GM12878 (cell line): ENCODE data around the gene EEF1AKMT3.

Source experiments
- DPF2 ChIP-seq: fragments of 450-650 bp; IDR thresholded peaks from 2 replicates; pipeline ENCODE4 v1.6.1; 2017; ENCODE audit warnings: mild to moderate bottlenecking
- EZH2 ChIP-seq: IDR thresholded peaks from 2 replicates; pipeline ENCODE4 v1.6.1; 2012; ENCODE audit warnings: low read depth, mild to moderate bottlenecking, control low read depth, inconsistent platforms, low read length, borderline replicate concordance; ENCODE audit not compliant: control insufficient read depth
- FOXK2 ChIP-seq: fragments of 450-650 bp; IDR thresholded peaks from 2 replicates; pipeline ENCODE4 v1.6.1; 2017; ENCODE audit warnings: mild to moderate bottlenecking, moderate library complexity
- NFYB ChIP-seq: IDR thresholded peaks from 2 replicates; pipeline ENCODE4 v1.6.1; 2011; ENCODE audit warnings: low read depth, mild to moderate bottlenecking, low read length, improper control_type of control experiment, moderate library complexity; ENCODE audit not compliant: insufficient read depth
- POLR2A ChIP-seq: IDR thresholded peaks from 2 replicates; pipeline ENCODE4 v1.6.1; 2011; ENCODE audit warnings: low read depth, mild to moderate bottlenecking, low read length
- ZNF274 ChIP-seq: IDR thresholded peaks from one replicate; pipeline ENCODE4 v1.8.0; 2011; ENCODE audit not compliant: insufficient read length, insufficient read depth
- TF ChIP-seq, protein P1 (sequence below): fragments of 450-650 bp; formaldehyde crosslinking; IDR thresholded peaks from 2 replicates; pipeline ENCODE4 v1.4.0; 2022; ENCODE audit warnings: mild to moderate bottlenecking, moderate library complexity
- TF ChIP-seq, protein P2 (sequence below), 3 experiments: IDR thresholded peaks in 2 of 3; conservative IDR thresholded peaks in 1 of 3; 2 replicates each; pipeline ENCODE4 v1.5.1; 2011; ENCODE audit warnings: low read depth in 3 of 3, low read length in 3 of 3, mild to moderate bottlenecking in 3 of 3, control low read depth in 2 of 3, moderate library complexity in 2 of 3, inconsistent platforms in 1 of 3, mixed read lengths in 1 of 3; ENCODE audit not compliant: control insufficient read depth in 2 of 3, insufficient read depth in 1 of 3; ENCODE audit errors: extremely low read depth in 1 of 3
- TF ChIP-seq, protein P3 (sequence below): IDR thresholded peaks from 2 replicates; pipeline ENCODE4 v1.6.1; 2012; ENCODE audit warnings: low read depth, low read length, improper control_type of control experiment

DNA sequence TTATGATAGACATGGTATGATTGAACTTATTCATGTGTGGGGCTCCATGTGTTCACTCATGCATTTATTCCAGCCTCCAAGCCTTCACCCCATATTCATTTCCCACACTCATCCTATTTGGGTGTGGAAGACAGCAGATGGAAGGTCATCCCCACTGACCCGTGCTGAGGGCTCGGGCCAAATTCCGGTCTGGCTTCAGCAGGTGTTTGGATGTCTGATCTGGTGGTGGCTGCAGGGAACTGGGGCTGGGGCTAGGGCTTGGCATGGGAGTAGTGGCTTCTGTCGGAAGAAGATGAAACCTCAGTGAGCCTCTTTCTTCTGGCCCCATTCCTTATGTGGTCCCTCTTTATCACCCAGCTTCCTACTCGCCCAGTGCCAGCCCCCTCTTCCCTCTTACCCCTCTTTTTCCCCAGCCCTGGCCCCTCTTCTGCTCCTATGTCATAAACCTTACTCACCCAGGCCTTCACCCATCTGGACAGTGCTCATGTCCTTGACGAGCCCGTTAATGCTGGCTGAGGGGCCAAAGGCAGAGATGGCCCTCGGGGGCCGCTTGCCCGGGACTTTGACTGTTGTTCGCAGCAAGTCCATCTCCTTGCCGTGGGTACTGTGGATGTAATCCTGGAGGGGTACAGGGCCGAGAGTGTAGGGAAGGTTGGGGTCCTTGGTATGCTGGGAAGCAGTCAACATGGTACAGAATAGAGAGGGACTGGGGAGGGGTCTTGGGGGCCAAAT, 41.9 kb upstream of the EEF1AKMT3 start:
- TF ChIP-seq, protein P1, sequence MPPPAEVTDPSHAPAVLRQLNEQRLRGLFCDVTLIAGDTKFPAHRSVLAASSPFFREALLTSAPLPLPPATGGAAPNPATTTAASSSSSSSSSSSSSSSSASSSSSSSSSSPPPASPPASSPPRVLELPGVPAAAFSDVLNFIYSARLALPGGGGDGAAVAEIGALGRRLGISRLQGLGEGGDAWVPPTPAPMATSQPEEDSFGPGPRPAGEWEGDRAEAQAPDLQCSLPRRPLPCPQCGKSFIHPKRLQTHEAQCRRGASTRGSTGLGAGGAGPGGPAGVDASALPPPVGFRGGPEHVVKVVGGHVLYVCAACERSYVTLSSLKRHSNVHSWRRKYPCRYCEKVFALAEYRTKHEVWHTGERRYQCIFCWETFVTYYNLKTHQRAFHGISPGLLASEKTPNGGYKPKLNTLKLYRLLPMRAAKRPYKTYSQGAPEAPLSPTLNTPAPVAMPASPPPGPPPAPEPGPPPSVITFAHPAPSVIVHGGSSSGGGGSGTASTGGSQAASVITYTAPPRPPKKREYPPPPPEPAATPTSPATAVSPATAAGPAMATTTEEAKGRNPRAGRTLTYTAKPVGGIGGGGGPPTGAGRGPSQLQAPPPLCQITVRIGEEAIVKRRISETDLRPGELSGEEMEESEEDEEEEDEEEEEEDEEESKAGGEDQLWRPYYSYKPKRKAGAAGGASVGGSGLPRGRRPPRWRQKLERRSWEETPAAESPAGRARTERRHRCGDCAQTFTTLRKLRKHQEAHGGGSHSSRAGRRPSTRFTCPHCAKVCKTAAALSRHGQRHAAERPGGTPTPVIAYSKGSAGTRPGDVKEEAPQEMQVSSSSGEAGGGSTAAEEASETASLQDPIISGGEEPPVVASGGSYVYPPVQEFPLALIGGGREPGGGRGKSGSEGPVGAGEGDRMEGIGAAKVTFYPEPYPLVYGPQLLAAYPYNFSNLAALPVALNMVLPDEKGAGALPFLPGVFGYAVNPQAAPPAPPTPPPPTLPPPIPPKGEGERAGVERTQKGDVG (CRISPR knock-in tag): no peak
- no peak for TF ChIP-seq POLR2A
- TF ChIP-seq NFYB: no peak
- no peak for TF ChIP-seq EZH2
- TF ChIP-seq DPF2: no peak
- TF ChIP-seq, protein P2, sequence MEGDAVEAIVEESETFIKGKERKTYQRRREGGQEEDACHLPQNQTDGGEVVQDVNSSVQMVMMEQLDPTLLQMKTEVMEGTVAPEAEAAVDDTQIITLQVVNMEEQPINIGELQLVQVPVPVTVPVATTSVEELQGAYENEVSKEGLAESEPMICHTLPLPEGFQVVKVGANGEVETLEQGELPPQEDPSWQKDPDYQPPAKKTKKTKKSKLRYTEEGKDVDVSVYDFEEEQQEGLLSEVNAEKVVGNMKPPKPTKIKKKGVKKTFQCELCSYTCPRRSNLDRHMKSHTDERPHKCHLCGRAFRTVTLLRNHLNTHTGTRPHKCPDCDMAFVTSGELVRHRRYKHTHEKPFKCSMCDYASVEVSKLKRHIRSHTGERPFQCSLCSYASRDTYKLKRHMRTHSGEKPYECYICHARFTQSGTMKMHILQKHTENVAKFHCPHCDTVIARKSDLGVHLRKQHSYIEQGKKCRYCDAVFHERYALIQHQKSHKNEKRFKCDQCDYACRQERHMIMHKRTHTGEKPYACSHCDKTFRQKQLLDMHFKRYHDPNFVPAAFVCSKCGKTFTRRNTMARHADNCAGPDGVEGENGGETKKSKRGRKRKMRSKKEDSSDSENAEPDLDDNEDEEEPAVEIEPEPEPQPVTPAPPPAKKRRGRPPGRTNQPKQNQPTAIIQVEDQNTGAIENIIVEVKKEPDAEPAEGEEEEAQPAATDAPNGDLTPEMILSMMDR (IDR thresholded peaks at IDR 0.05 in 2 of 3, conservative IDR thresholded peaks at IDR 0.05 in 1 of 3; ENCODE audit: control insufficient read depth in 2 of 3, extremely low read depth in 1 of 3, insufficient read depth in 1 of 3, low read depth in 3 of 3, low read length in 3 of 3): no peak
- no peak for TF ChIP-seq FOXK2
- TF ChIP-seq, protein P3, sequence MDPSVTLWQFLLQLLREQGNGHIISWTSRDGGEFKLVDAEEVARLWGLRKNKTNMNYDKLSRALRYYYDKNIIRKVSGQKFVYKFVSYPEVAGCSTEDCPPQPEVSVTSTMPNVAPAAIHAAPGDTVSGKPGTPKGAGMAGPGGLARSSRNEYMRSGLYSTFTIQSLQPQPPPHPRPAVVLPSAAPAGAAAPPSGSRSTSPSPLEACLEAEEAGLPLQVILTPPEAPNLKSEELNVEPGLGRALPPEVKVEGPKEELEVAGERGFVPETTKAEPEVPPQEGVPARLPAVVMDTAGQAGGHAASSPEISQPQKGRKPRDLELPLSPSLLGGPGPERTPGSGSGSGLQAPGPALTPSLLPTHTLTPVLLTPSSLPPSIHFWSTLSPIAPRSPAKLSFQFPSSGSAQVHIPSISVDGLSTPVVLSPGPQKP: no peak
- no peak for TF ChIP-seq ZNF274
